Forelimb muscle (tissue), 1 donor: Measurements from ENCODE around the gene PTPRG. TPM values are rescaled to one million over a fixed set of nuclear protein-coding genes. Genes with fewer than 3 reads are reported as not detected.

Experiments used
- DNase-seq: peaks from one replicate; pipeline ENCODE4 v3.0.0-alpha.2; 2013; ENCODE audit warnings: low read depth
- polyA plus RNA-seq: library from polyadenylated mRNA; unstranded; fragments of 120-200 nt; gene quantifications from one replicate; pipeline ENCODE4 v1.2.1, GENCODE V29; 2013; ENCODE audit not compliant: insufficient read length

The PTPRG gene
- polyA plus RNA-seq, 1 donor, result 24.2 TPM

DNA sequence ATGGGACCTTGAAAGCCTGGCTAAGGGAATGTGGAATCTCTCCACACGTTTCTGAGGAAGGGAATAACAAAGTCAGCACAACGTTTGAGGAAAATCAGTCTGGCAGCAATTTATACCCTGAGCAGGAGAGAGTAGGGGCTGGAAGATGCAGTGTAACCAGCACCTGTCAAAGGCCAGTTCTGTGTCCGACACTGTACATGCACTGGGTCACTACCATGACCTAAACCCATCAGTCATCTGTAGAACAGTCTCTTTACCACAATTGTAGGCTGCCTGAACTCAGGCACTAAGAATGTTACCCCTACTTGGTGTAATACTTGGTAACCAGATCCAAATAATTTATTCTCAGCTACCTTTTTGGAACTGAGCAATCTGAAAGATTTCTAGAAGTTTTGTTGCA is 698.6 kb downstream of the PTPRG start:
- no peak for DNase-seq

DNA sequence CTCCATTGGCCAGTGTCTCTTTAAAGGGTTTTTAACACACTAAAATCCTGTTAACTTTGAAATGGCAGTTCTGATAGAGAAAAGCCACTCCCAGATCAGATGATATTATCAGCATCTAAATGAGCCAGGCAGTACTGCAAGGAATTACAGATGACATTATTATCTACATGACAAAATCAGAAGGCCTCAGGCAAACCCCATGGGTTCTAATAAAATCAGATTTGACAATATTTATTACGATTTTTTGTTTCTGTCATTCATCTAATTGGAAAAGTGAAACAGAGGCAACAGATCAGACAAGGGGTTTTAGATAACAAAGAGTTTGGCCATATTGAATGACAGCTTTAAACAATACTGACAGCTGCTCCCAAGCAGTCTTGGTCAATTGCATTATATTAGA is 699.3 kb downstream of the PTPRG start:
- DNase-seq, result no peak

DNA sequence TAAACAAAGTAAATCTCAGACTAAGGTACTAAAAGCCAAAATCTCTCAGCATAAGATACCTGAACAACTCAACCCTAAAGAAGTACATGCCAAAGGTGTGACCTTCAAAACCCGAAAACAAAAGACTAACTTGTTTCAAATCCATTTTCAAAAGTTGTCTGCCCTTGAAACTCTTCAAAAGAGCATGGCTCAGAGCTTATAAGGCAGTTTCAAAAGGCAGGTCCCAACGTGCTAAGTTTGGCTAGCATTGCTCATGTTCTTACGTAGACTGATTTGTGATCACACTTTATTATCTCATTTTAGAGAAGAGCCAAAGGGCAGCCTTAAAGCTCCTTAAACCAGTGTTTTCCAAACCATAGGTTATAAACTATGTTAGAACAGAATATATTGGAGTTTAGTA is 699.8 kb downstream of the PTPRG start:
- no peak for DNase-seq

- DNase-seq, result no peak
Measured at GRCh38 chr3:62261736-62262135, 700.4 kb downstream of the PTPRG start.

DNA sequence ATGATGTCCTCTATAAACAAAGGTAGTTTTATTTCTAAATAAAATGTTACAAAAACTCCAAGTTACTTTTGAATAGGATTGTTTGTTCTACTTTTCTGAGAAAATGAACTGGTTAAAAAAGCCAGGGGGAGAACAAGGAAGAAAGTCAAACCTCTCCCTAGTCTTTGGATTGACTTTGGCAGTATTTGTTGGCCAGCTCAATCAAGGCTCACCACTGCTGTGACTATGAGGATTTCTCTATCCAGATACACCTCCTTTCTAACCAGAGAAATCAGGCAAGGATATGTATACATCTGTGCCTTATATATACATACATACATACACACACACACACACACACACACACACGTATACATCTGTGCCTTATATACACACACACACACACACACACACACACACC is 704.2 kb downstream of the PTPRG start:
- no peak for DNase-seq

DNA sequence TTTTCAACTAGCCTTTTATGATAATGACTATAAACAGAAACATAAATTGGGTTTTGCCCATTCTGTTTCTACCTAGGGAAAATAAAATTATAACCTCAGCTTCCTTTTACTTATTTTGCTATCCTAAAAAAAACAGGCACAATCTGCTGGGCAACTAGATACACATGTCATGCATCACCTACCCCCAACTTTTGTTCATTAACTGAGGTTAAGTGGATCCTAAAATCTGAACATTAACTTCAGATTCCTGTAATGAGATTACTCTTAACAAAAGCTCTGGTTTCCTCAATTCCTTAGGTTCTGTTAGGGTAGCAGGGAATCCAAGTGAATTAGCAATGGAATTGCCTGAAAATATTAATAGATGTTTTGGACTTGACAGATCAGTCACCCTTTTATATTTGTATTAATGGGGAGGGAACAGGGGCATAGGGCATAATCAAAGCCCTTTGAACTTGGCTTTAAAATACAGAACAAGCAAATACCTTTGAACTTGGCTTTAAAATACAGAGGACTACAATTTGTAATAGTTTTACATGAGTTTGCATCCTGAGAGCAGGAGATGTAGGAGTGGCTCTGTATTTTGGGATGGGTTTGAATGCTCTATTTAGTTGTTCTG is 705.4 kb downstream of the PTPRG start:
- DNase-seq, result no peak

GRCh38 chr3:62276658-62277180 is 715.3 kb downstream of the PTPRG start:
- no peak for DNase-seq

DNA sequence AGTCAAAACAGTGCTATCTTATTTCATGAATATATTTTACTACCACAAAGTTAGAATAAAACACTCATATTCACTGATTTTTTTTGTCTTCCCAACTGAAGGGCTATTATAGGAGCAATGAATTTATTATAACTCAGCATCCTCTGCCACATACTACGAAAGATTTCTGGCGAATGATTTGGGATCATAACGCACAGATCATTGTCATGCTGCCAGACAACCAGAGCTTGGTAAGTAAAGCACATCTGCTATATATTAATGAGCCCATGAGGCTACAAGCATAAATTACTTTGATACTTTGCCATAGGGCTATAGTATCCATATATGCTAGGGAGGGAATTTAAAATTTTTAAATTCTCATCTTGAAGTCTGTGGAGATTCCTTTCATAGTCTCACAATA is 716.1 kb downstream of the PTPRG start:
- DNase-seq, result peak; percentile 2

GRCh38 chr3:62277986-62278385 is 716.6 kb downstream of the PTPRG start:
- DNase-seq, result no peak

- DNase-seq, result no peak
Measured at GRCh38 chr3:62281726-62282125, 720.4 kb downstream of the PTPRG start.

DNA sequence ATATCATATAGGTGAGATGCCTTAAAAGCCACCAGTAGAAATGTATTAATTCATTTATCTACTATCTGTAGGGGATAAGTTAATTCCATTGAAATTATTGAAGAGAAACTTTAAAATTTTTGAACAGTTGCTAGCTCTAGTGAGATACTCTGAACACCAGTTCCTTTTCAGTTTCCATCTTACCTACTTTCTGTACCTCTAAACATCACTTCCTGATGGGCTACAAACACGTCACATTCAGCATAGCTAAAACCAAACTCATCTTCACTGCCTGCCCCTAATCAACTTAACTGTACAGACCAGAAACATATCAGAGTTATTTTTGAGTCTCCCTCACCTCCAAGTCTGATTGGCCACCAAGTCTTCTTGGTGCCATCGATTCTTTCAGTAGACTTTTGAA is 723.1 kb downstream of the PTPRG start:
- DNase-seq, result no peak

GRCh38 chr3:62287392-62287927 is 726.1 kb downstream of the PTPRG start:
- no peak for DNase-seq

DNA sequence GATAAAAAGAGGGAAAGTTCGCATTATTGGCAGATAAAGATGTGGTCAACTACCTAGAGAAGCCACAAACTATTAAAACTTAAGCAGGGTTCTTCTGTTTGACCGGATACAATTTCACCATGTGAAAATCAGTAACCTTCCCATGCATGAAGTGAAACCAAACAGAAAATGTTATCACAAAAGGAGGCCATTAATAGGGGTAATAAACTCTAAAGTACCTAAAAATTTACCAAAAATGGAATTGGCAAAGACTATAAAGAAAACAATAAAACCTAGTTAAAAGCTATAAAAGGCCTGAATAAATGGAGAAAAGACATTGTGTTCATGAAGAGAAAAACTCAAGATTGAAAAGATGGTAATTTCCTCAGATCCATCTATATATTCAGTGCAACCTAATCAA is 728.6 kb downstream of the PTPRG start:
- no peak for DNase-seq

DNA sequence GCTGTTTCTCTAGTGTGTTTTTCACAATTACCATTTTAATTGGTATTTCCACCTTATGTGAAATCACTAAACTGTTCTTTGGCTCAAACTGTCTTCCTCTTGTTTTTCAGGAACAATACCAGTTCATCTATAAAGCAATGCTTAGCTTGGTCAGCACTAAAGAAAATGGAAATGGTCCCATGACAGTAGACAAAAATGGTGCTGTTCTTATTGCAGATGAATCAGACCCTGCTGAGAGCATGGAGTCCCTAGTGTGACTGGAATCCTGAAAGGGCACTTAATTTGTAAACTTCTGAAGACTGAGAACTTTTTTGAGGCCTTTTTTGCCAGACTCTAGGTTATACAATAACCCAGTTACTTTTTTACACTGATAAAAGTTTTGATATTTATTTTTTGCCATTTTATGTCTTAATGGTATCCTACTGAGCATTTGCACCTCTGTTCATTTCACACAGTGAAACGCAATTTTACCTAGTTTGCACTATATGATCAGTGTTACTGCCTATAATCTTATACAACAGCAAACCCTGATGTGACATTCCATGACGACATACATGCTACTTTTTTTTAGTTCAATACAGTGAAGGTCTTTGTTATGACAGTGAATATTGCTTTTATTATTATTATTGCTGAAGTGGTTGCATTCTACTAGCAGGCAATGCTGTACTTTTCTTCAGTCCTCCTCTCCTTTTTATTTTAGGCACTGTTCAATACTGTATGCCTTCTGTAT is 731.8 kb downstream of the PTPRG start:
- no peak for DNase-seq

GRCh38 chr3:62295571-62295970 is 734.2 kb downstream of the PTPRG start:
- no peak for DNase-seq

- DNase-seq, result no peak
Measured at GRCh38 chr3:62300617-62301016, 739.2 kb downstream of the PTPRG start.

DNA sequence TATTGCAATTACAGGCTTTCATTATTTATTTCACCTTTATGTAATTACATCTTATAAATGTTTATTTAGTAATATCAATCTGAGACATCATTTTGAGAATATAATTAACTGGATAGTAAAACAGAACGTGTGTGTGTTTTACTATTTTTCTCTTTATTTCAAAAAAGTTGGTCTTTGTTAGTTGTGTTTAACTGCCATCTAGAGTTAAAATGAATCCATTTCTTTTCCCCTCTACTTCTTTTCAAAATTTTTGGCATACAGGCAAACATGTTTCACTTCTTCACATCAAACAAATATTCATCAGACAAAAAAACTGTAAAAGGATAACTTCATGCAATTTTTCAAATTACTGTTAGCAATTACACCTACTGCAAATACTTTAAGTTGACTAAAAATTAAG is 750.8 kb downstream of the PTPRG start:
- DNase-seq, result no peak

GRCh38 chr3:62316525-62316924 is 755.2 kb downstream of the PTPRG start:
- DNase-seq, result no peak

DNA sequence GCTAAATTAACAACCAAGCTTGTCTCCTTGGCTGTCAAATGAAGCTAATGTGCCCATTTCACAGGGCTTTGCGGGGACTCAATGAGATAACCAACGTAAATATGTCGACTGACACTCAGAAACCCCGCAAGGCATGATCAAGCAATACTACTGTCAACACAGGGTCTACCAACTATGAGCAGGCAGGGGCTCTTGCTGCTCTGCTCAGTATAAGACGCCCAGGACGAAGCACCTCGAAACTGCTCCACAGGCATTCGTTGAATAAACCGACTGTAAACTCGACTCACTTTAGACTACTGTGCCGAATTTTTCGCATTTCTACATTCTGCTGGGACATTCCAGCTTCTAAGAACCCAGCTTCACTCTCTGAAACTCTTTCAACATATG is 757.0 kb downstream of the PTPRG start:
- DNase-seq, result no peak

- peak; percentile 49 for DNase-seq
Measured at GRCh38 chr3:62318752-62319569, 757.6 kb downstream of the PTPRG start.

- no peak for DNase-seq
Measured at GRCh38 chr3:62319570-62320243, 758.3 kb downstream of the PTPRG start.

GRCh38 chr3:62323241-62323640 is 761.9 kb downstream of the PTPRG start:
- no peak for DNase-seq
